Central memory CD8-positive, alpha-beta T cell (primary cell): ENCODE measurements around the gene LRMDA.
"Not testable (repeated sequence)": the region's sequence is repeated elsewhere in the genome, so short reads cannot be mapped to it uniquely, and the experiment has no call there.

Experiments
- ATAC-seq: fragments of 150-1000 bp; cut with Tn5 transposase; replicated peaks from 2 replicates; pipeline ENCODE4 v1.10.0; 2022; ENCODE audit warnings: mild to moderate bottlenecking, moderate FRiP score, moderate number of reproducible peaks; ENCODE audit not compliant: poor library complexity, severe bottlenecking; ENCODE audit errors: extremely low read depth
- DNase-seq, 2 donors: peaks; one replicate each; pipeline ENCODE4 v3.0.0; 2021; ENCODE audit warnings: low spot score in 2 of 2
- H3K27ac Mint-ChIP-seq: one replicate; pipeline ENCODE4 v1.8.0; 2022; ENCODE audit warnings: low read depth, mild to moderate bottlenecking, moderate library complexity, mixed read lengths
- H3K27me3 Mint-ChIP-seq: one replicate; pipeline ENCODE4 v1.8.0; 2022; ENCODE audit warnings: mixed read lengths
- H3K36me3 Mint-ChIP-seq: one replicate; pipeline ENCODE4 v1.8.0; 2022; ENCODE audit warnings: mild to moderate bottlenecking, moderate library complexity, mixed read lengths; ENCODE audit not compliant: insufficient read depth
- H3K4me1 Mint-ChIP-seq: one replicate; pipeline ENCODE4 v1.8.0; 2022; ENCODE audit warnings: mixed read lengths
- H3K4me3 Mint-ChIP-seq: one replicate; pipeline ENCODE4 v1.8.0; 2022; ENCODE audit warnings: mild to moderate bottlenecking, moderate library complexity, mixed read lengths
- H3K9me3 Mint-ChIP-seq: one replicate; pipeline ENCODE4 v1.8.0; 2022; ENCODE audit warnings: mixed read lengths

The LRMDA gene

GRCh38 chr10:76055466-76055865, 624.0 kb downstream of the LRMDA start:
- no peak overlapping the region for H3K4me3 Mint-ChIP-seq
- peaks cover 3% of the 10 kb centered on the region for H3K36me3 Mint-ChIP-seq
- DNase-seq (no peak), ATAC-seq (no peak)
- peaks cover 6% of the 10 kb centered on the region for H3K9me3 Mint-ChIP-seq
- H3K27me3 Mint-ChIP-seq: no peaks in the 10 kb centered on the region
- H3K27ac Mint-ChIP-seq: no peak overlapping the region
- no peaks in the 10 kb centered on the region for H3K4me1 Mint-ChIP-seq

- Mint-ChIP-seq H3K4me1 (no peaks in the 10 kb centered on the region), H3K27me3 (no peaks in the 10 kb centered on the region), H3K4me3 (no peak overlapping the region), H3K36me3 (peaks cover 3% of the 10 kb centered on the region), H3K9me3 (peaks cover 6% of the 10 kb centered on the region), H3K27ac (no peak overlapping the region)
- no peak for ATAC-seq
- no peak for DNase-seq
These were observed 624.5 kb downstream of the LRMDA start for GRCh38 chr10:76055963-76056362.

- H3K4me3 Mint-ChIP-seq, H3K27me3 Mint-ChIP-seq, H3K36me3 Mint-ChIP-seq, H3K4me1 Mint-ChIP-seq, DNase-seq, ATAC-seq, H3K27ac Mint-ChIP-seq: not testable (repeated sequence)
- H3K9me3 Mint-ChIP-seq: peaks cover 14% of the 10 kb centered on the region
These were observed 629.6 kb downstream of the LRMDA start for GRCh38 chr10:76060993-76061392.

- no peak for DNase-seq
- peaks cover 9% of the 10 kb centered on the region for H3K27me3 Mint-ChIP-seq
- H3K4me1 Mint-ChIP-seq: no peaks in the 10 kb centered on the region
- ATAC-seq: no peak
- H3K9me3 Mint-ChIP-seq: peaks cover 14% of the 10 kb centered on the region
- no peak overlapping the region for H3K4me3 Mint-ChIP-seq
- no peaks in the 10 kb centered on the region for H3K36me3 Mint-ChIP-seq
- no peak overlapping the region for H3K27ac Mint-ChIP-seq
These were observed 635.0 kb downstream of the LRMDA start for GRCh38 chr10:76066457-76066856.

- Mint-ChIP-seq H3K9me3 (peaks cover 14% of the 10 kb centered on the region), H3K27ac (no peak overlapping the region), H3K27me3 (peaks cover 9% of the 10 kb centered on the region), H3K36me3 (no peaks in the 10 kb centered on the region), H3K4me3 (no peak overlapping the region), H3K4me1 (no peaks in the 10 kb centered on the region)
- DNase-seq: no peak
- no peak for ATAC-seq
These were observed 636.0 kb downstream of the LRMDA start for GRCh38 chr10:76067447-76067846.

- ATAC-seq: no peak
- Mint-ChIP-seq H3K27ac (no peak overlapping the region), H3K27me3 (peaks cover 9% of the 10 kb centered on the region), H3K36me3 (no peaks in the 10 kb centered on the region), H3K9me3 (peaks cover 5% of the 10 kb centered on the region), H3K4me1 (no peaks in the 10 kb centered on the region), H3K4me3 (no peak overlapping the region)
- DNase-seq: no peak
These were observed 637.4 kb downstream of the LRMDA start for GRCh38 chr10:76068856-76069255.

- Mint-ChIP-seq H3K9me3 (peaks cover 10% of the 10 kb centered on the region), H3K27me3 (peaks cover 9% of the 10 kb centered on the region), H3K36me3 (peaks cover 2% of the 10 kb centered on the region), H3K4me3 (no peak overlapping the region), H3K4me1 (no peaks in the 10 kb centered on the region), H3K27ac (no peak overlapping the region)
- ATAC-seq (no peak), DNase-seq (no peak)
These were observed 639.5 kb downstream of the LRMDA start for GRCh38 chr10:76070916-76071315.

GRCh38 chr10:76071653-76072365, 640.4 kb downstream of the LRMDA start:
- no peak overlapping the region for H3K4me3 Mint-ChIP-seq
- ATAC-seq (no peak), DNase-seq (no peak)
- H3K27ac Mint-ChIP-seq: no peak overlapping the region
- no peaks in the 10 kb centered on the region for H3K4me1 Mint-ChIP-seq
- peaks cover 9% of the 10 kb centered on the region for H3K27me3 Mint-ChIP-seq
- H3K36me3 Mint-ChIP-seq: peaks cover 2% of the 10 kb centered on the region
- peaks cover 10% of the 10 kb centered on the region for H3K9me3 Mint-ChIP-seq

GRCh38 chr10:76072384-76072783, 641.0 kb downstream of the LRMDA start:
- Mint-ChIP-seq H3K27ac (no peak overlapping the region), H3K27me3 (peaks cover 9% of the 10 kb centered on the region), H3K9me3 (peaks cover 10% of the 10 kb centered on the region), H3K4me1 (no peaks in the 10 kb centered on the region), H3K36me3 (peaks cover 2% of the 10 kb centered on the region), H3K4me3 (no peak overlapping the region)
- no peak for ATAC-seq
- DNase-seq: no peak

- H3K27ac Mint-ChIP-seq: no peak overlapping the region
- H3K4me3 Mint-ChIP-seq: no peak overlapping the region
- peaks cover 9% of the 10 kb centered on the region for H3K27me3 Mint-ChIP-seq
- peaks cover 5% of the 10 kb centered on the region for H3K9me3 Mint-ChIP-seq
- H3K4me1 Mint-ChIP-seq: no peaks in the 10 kb centered on the region
- H3K36me3 Mint-ChIP-seq: peaks cover 2% of the 10 kb centered on the region
- no peak for ATAC-seq
- DNase-seq: no peak
These were observed 642.1 kb downstream of the LRMDA start for GRCh38 chr10:76073524-76073923.

- H3K9me3 Mint-ChIP-seq: peaks cover 11% of the 10 kb centered on the region
- H3K27me3 Mint-ChIP-seq: peaks cover 9% of the 10 kb centered on the region
- ATAC-seq (no peak), DNase-seq (no peak)
- H3K4me3 Mint-ChIP-seq: no peak overlapping the region
- H3K4me1 Mint-ChIP-seq: no peaks in the 10 kb centered on the region
- peaks cover 2% of the 10 kb centered on the region for H3K36me3 Mint-ChIP-seq
- H3K27ac Mint-ChIP-seq: no peak overlapping the region
These were observed 643.2 kb downstream of the LRMDA start for GRCh38 chr10:76074659-76075058.

- no peak for DNase-seq
- no peaks in the 10 kb centered on the region for H3K4me1 Mint-ChIP-seq
- no peak overlapping the region for H3K4me3 Mint-ChIP-seq
- no peaks in the 10 kb centered on the region for H3K27me3 Mint-ChIP-seq
- H3K36me3 Mint-ChIP-seq: no peaks in the 10 kb centered on the region
- no peak for ATAC-seq
- no peak overlapping the region for H3K27ac Mint-ChIP-seq
- H3K9me3 Mint-ChIP-seq: peaks cover 11% of the 10 kb centered on the region
These were observed 649.0 kb downstream of the LRMDA start for GRCh38 chr10:76080451-76080850.

- H3K4me3 Mint-ChIP-seq: no peak overlapping the region
- no peak overlapping the region for H3K27ac Mint-ChIP-seq
- peaks cover 1% of the 10 kb centered on the region for H3K36me3 Mint-ChIP-seq
- DNase-seq: no peak
- no peaks in the 10 kb centered on the region for H3K27me3 Mint-ChIP-seq
- H3K4me1 Mint-ChIP-seq: no peaks in the 10 kb centered on the region
- no peak for ATAC-seq
- H3K9me3 Mint-ChIP-seq: peaks cover 11% of the 10 kb centered on the region
These were observed 649.6 kb downstream of the LRMDA start for GRCh38 chr10:76080991-76081390.
